Measurements from ENCODE around the gene FXYD5.
"Not testable (repeated sequence)": the region's sequence is repeated elsewhere in the genome, so short reads cannot be mapped to it uniquely, and the experiment has no call there.

The FXYD5 gene

DNA sequence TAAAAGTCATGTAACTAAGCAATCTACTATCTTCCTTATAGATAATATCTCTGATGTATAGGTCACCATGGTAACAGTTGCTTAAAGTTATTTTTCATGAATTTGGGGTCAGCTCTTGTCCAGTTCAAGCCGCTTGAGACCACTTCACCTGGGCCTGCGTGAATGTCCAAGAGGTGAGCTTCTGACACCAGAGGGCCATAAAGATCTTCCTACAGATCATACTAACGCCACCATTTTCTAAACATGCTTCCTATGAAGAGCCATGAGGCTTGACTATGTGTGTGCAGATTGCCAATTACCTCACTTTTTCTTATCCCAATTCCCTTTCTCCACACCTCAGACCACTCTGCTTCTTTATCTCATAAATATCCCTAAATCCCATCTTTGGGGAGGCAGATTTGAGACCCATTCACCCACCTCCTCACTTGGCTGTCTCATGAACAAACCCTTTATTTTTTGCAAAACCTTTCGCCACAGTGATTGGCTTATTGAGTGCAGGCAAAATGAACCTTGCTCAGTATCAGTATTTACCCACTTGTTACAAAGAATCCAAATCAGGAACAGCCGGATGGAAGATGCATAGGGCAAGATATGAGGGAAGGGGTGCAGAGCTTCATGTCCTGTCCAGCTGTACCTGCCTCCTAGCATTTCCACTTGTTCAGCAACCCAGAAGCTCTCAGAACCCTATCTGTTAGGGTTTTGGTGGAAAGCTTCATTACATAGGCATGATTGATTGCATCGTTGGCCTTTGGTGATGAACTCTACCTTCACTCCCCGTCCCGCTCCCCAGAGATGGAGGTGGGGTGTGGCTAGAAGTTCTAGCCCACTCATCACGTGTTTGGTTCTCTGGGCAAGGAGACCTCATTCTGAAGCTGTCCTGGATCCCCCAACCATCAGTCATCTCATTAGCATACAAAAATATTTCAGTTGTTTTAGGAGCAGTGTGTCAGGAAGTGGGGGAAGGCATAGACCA is 39.8 kb downstream of the FXYD5 start:
- DNase-seq = no peak

GRCh38 chr19:35195830-35196229 is 41.3 kb downstream of the FXYD5 start:
- no peak for DNase-seq

DNA sequence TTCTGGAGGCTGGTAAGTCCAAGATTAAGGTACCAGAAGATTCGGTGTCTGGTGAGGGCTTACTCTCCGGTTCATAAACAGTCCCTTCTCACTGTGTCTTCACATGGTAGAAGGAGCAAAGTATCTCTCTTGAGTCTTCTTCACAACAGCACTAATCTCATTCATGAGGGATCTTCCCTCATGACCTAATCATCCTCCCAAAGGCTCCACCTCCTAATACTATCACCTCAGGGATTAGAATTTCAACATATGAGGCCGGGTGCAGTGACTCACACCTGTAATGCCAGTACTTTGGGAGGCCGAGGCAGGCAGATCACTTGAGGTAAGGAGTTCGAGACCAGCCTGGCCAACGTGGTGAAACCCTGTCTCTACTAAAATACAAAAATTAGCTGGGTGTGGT is 42.3 kb downstream of the FXYD5 start:
- DNase-seq = not testable (repeated sequence)

DNA sequence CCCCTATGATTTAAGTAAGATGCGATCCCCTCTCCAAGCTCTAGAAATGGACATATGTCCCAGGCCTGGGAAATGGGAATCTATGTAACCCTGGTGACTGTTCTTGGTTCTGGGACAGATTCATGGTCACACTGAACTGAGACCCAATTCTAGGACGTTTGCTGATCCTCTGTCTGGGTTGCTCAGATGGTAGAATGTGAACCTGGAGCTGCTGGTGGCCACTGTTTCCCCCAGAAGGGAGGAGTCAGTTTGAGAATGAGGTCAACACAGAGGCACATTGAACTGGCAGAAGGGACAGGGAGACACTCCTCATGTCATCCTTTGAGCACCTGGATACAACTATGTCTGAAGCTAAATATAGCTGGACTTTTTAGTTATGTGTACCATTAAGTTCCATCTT is 44.9 kb downstream of the FXYD5 start:
- DNase-seq = no peak

GRCh38 chr19:35202722-35203688 is 48.5 kb downstream of the FXYD5 start:
- no peak for DNase-seq

DNA sequence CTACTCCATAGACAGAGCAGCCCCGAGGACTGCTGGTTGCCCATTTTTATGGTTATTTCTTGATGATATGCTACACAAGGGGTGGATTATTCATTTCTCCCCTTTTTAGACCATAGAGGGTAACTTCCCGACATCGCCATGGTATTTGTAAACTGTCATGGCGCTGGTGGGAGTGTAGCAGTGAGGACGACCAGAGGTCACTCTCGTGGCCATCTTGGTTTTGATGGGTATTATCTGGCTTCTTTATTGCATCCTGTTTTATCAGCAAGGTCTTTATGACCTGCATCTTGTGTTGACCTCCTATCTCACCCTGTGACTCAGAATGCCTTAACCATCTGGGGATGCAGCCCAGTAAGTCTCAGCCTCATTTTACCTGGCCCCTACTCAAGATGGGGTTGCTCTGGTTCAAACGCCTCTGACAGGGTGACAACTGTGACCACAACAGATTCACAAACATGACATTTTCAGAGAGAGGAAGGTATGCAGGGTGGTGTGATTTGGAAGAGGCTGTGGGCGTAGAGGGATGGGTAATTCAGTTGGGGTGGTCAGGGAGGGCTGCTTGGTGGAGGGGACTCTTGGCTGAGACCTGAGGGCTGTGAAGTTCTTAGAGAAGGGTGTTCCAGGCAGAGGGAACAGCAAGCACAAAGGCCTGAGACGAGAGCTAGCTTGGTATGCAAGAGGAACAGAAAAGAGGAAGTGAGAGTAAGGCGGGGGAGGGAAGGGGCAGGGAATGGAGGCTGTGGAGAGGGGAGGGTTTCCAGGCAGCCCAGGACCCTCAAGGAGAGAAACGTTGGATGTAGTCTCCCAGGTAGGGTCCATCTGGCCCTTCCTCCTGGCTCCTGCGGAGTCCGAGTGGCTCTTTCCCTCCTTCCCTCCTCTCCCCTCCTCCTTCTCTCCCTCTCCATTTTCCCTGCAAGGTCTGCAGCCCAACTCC is 50.5 kb downstream of the FXYD5 start:
- peak; percentile 74 for DNase-seq

- DNase-seq = no peak
These were observed 51.3 kb downstream of the FXYD5 start for GRCh38 chr19:35205733-35206323.

GRCh38 chr19:35206379-35206778 is 51.8 kb downstream of the FXYD5 start:
- peak; percentile 88 for DNase-seq

GRCh38 chr19:35206855-35207254 is 52.3 kb downstream of the FXYD5 start:
- DNase-seq = no peak

DNA sequence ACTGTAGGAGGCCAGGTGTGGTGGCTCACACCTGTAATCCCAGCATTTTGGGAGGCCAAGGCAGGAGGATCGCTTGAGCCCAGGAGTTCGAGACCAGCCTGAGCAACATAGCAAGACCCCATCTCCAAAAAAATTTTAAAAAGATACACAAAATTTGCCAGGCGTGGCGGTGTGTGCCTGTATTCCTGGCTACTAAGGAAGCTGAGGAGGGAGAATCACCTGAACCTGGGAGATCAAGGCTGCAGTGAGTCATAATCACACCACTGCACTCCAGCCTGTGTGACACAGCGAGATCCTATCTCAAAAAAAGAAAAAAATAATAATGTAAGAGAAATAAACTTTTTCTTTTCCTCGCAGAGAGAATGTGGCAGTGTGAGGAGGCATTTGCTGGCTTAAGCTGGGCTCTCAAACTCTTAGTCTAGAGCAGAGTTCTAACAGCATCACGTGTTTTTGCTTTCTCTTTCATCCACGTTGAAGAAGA is 52.9 kb downstream of the FXYD5 start:
- peak; percentile 59 for DNase-seq

DNA sequence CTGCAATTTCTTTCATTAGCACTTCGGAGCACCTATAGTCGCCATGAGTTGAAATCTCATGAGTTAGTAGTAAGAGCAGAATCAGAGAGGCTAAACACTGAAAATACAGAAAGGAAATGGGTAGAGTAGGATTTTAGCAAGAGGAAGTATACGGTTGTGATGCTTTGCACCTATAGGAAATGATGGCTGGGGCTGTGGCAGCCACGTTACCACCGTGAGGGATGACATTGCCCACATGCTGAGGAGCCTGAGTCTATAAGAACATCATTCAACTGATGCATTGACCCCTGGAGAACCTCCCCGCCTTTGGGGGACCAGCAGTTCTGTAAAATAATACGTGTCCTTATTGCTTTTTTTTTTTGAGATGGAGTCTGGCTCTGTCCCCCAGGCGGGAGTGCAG is 53.6 kb downstream of the FXYD5 start:
- DNase-seq = no peak

DNA sequence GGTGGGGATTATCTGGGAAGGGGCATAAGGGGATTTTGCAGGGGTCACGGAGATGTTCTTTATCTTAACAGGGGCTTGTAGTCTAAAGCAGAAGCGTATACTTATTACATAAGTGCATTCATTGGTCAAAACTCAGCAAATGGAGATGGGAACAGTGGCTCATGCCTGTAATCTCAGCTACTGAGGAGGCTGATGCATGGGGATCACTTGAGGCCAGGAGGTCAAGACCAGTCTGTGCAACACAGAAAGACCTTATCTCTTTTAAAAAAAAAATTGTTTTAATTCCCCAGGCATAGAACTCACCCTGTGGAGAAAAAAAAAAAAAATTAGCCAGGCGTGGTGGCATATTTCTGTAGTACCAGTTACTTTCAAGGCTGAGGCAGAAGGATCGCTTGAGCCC is 55.1 kb downstream of the FXYD5 start:
- no peak for DNase-seq

- DNase-seq = peak; percentile 95
These were observed 57.2 kb downstream of the FXYD5 start for GRCh38 chr19:35211545-35212230.

- no peak for DNase-seq
These were observed 57.7 kb downstream of the FXYD5 start for GRCh38 chr19:35212241-35212640.

GRCh38 chr19:35213663-35214632 is 59.4 kb downstream of the FXYD5 start:
- DNase-seq = peak; percentile 93

DNA sequence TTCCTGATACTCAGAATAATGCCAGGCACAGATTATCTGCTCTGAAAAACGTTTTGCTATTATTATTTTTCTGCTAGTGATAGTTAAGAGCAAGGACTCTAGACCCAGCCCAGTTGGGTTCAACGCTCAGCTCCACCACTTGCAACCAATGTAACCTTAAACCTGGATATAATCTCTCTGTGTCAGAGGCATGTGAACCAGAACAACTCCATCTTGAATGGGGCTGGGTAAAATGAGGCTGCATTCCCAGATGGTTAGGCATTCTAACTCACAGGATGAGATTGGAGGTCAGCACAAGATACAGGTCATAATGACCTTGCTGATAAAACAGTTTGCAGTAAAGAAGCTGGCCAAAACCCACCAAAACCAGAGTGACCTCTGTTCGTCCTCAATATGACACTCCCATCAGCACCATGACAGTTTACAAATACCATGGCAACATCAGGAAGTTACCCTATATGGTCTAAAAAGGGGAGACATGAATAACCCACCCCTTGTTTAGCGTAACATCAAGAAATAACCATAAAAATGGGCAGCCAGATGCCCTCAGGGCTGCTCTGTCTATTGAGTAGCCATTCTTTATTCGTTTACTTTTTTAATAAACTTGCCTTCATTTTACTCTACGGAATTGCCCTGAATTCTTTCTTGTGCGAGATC is 60.4 kb downstream of the FXYD5 start:
- DNase-seq = no peak

GRCh38 chr19:35216016-35216832 is 61.7 kb downstream of the FXYD5 start:
- DNase-seq = peak; percentile 35

All from CD4-positive, alpha-beta T cell treated with Interleukin-15 for 1 hour (primary cell).